ENCODE measurements around the gene GOLGA3. TPM values are rescaled to one million over a fixed set of nuclear protein-coding genes. Genes with fewer than 3 reads are reported as not detected.

The GOLGA3 gene
- total and polyA plus RNA-seq, 9 of the 15 experiments (the other 6 are each of a cell fraction or from before 2014, with no cell fraction given) = 1.9 to 48.1 (median 18.4) TPM

DNA sequence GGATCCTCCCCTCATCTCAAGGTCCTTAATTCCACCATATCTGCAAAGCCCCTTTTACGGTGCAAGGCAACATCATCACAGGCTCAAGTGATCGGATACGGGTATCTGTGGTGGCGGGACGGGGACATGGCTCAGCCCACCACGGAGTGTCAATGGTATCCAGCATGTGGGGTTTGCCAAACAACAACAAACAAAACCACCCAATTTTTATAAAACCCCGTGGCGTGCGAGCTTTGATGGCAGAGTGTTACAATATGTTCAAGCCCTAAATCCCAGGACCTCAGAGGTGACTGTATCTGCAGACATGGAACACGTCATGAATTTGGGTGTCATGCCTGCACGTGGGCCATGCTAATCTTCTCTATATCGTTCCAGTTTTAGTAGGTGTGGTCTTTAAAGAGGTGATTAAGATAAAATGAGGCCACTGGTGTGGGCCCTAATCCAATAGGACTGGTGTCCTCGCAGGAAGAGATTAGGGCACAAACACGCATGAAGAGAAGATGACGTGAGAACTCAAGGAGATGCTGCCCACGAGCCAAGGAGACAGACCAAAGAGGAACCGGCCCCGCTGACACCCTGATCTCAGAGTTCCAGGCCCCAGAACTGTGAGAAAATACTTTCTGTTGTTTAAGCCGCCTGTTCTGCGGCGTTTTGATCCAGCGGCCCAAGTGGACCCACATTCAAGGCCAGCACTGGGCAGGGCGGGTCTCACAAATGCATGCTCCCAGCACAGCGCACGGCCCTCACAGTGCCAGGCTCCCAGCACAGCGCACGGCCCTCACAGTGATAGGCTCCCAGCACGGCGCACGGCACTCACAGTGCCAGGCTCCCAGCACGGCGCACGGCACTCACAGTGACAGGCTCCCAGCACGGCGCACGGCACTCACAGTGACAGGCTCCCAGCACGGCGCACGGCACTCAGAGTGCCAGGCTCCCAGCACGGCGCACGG lies 6.7 kb upstream of the GOLGA3 start (continued):
- TF ChIP-seq, protein P1, sequence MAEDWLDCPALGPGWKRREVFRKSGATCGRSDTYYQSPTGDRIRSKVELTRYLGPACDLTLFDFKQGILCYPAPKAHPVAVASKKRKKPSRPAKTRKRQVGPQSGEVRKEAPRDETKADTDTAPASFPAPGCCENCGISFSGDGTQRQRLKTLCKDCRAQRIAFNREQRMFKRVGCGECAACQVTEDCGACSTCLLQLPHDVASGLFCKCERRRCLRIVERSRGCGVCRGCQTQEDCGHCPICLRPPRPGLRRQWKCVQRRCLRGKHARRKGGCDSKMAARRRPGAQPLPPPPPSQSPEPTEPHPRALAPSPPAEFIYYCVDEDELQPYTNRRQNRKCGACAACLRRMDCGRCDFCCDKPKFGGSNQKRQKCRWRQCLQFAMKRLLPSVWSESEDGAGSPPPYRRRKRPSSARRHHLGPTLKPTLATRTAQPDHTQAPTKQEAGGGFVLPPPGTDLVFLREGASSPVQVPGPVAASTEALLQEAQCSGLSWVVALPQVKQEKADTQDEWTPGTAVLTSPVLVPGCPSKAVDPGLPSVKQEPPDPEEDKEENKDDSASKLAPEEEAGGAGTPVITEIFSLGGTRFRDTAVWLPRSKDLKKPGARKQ (CRISPR knock-in tag; IDR thresholded peaks at IDR 0.05) = no peak
- TF ChIP-seq, protein P2, sequence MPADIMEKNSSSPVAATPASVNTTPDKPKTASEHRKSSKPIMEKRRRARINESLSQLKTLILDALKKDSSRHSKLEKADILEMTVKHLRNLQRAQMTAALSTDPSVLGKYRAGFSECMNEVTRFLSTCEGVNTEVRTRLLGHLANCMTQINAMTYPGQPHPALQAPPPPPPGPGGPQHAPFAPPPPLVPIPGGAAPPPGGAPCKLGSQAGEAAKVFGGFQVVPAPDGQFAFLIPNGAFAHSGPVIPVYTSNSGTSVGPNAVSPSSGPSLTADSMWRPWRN (IDR thresholded peaks at IDR 0.05; ENCODE audit: low read depth) = 0 out of 2 replicates have a peak, but pooled peaks have one; percentile 19
- TF ChIP-seq CREB1 (IDR thresholded peaks at IDR 0.05) = peak; percentile 17; the same call in 1 of the 2 replicates
- no peak for TF ChIP-seq CREB1 (CRISPR knock-in tag; IDR thresholded peaks at IDR 0.05)
- TF ChIP-seq HDAC6 (IDR thresholded peaks at IDR 0.05; ENCODE audit: low read depth, low read length) = no peak
- TF ChIP-seq NFE2 (IDR thresholded peaks at IDR 0.05; ENCODE audit: low read depth) = 0 out of 2 replicates have a peak, but pooled peaks have one; percentile 8
- TF ChIP-seq NCOR1 (IDR thresholded peaks at IDR 0.05) = peak; percentile 40; the same call in 1 of the 2 replicates
- TF ChIP-seq DPF2 (IDR thresholded peaks at IDR 0.05) = 0 out of 2 replicates have a peak, but pooled peaks have one; percentile 15
